CD14-positive monocyte (primary cell): ENCODE data around the gene KRT73. TPM values are rescaled to one million over a fixed set of nuclear protein-coding genes. Genes with fewer than 3 reads are reported as not detected.

Source experiments
- DNase-seq, 3 donors: peaks; one replicate each; pipeline ENCODE4 v3.0.0-alpha.2; 2011 to 2022
- H2AFZ ChIP-seq: 2 replicates; pipeline ENCODE4 v1.6.0; 2012; ENCODE audit warnings: mild to moderate bottlenecking, low read depth, low read length, inconsistent platforms; ENCODE audit not compliant: insufficient read depth, poor library complexity, severe bottlenecking
- H3K27ac ChIP-seq, 2 donors: 1 replicate in 1 of 2; 2 replicates in 1 of 2; pipeline ENCODE4 v1.5.1; 2012 to 2013; ENCODE audit warnings: low read length in 2 of 2, control low read depth in 1 of 2, inconsistent platforms in 1 of 2, low read depth in 1 of 2, mild to moderate bottlenecking in 1 of 2
- H3K27me3 ChIP-seq, 2 donors: one replicate each; pipeline versions ENCODE4 v1.6.0 to v1.6.1; 2011 to 2013; ENCODE audit warnings: low read length in 2 of 2; ENCODE audit not compliant: control insufficient read depth in 2 of 2, insufficient read depth in 2 of 2
- H3K36me3 ChIP-seq, 2 donors: replicated peaks in 1 of 2; 1 replicate in 1 of 2; 2 replicates in 1 of 2; pipeline versions ENCODE4 v1.5.1 to v1.6.1; 2012 to 2013; ENCODE audit warnings: low read length in 2 of 2, control low read depth in 1 of 2, inconsistent platforms in 1 of 2, mild to moderate bottlenecking in 1 of 2; ENCODE audit not compliant: insufficient read depth in 2 of 2, control insufficient read depth in 1 of 2
- H3K4me1 ChIP-seq, 2 donors: 1 replicate in 1 of 2; 2 replicates in 1 of 2; pipeline versions ENCODE4 v1.5.1 to v1.6.1; 2012 to 2013; ENCODE audit warnings: low read length in 2 of 2, control low read depth in 1 of 2, inconsistent platforms in 1 of 2, mild to moderate bottlenecking in 1 of 2, moderate library complexity in 1 of 2; ENCODE audit not compliant: insufficient read depth in 2 of 2, control insufficient read depth in 1 of 2
- H3K4me2 ChIP-seq: replicated peaks from 2 replicates; pipeline ENCODE3; 2012; ENCODE audit warnings: low read length, moderate library complexity, mild to moderate bottlenecking; ENCODE audit not compliant: poor library complexity, severe bottlenecking; ENCODE audit errors: extremely low read depth
- H3K4me3 ChIP-seq, 3 experiments: fragments of 200-600 bp in 1 of 3; sonication (generic) in 1 of 3; replicated peaks in 1 of 3; 1 replicate in 2 of 3; 2 replicates in 1 of 3; pipeline ENCODE4 v1.5.1; 2011 to 2013; ENCODE audit warnings: low read length in 3 of 3, mild to moderate bottlenecking in 3 of 3, control low read depth in 2 of 3, low read depth in 2 of 3, inconsistent platforms in 1 of 3, moderate library complexity in 1 of 3
- H3K79me2 ChIP-seq: 2 replicates; pipeline ENCODE4 v1.6.0; 2012; ENCODE audit warnings: mild to moderate bottlenecking, control low read depth, inconsistent platforms, low read length, moderate library complexity; ENCODE audit not compliant: insufficient read depth
- H3K9ac ChIP-seq: 2 replicates; pipeline ENCODE4 v1.6.0; 2017; ENCODE audit warnings: low read length, mild to moderate bottlenecking; ENCODE audit not compliant: insufficient read depth, poor library complexity, severe bottlenecking
- H3K9me3 ChIP-seq, 2 donors: replicated peaks in 1 of 2; 1 replicate in 1 of 2; 2 replicates in 1 of 2; pipeline versions ENCODE4 v1.5.1 to v1.6.1; 2012 to 2013; ENCODE audit warnings: low read length in 2 of 2, control low read depth in 1 of 2; ENCODE audit not compliant: control insufficient read depth in 1 of 2, insufficient read depth in 1 of 2
- H4K20me1 ChIP-seq: 2 replicates; pipeline ENCODE4 v1.6.0; 2012; ENCODE audit warnings: mild to moderate bottlenecking, low read length, control low read depth, moderate library complexity; ENCODE audit not compliant: insufficient read depth
- H3K27ac Mint-ChIP-seq, 7 donors: one replicate each; pipeline ENCODE4 v1.8.0; 2020; ENCODE audit warnings: mild to moderate bottlenecking in 7 of 7, mixed read lengths in 7 of 7, moderate library complexity in 6 of 7, inconsistent platforms in 2 of 7
- H3K27me3 Mint-ChIP-seq, 3 donors: one replicate each; pipeline ENCODE4 v1.8.0; 2021 to 2022; ENCODE audit warnings: low read depth in 3 of 3, mild to moderate bottlenecking in 3 of 3, mixed read lengths in 3 of 3, moderate library complexity in 3 of 3, inconsistent platforms in 1 of 3
- H3K36me3 Mint-ChIP-seq, 2 donors: one replicate each; pipeline ENCODE4 v1.8.0; 2020; ENCODE audit warnings: mixed read lengths in 2 of 2, inconsistent platforms in 1 of 2, mild to moderate bottlenecking in 1 of 2
- H3K4me1 Mint-ChIP-seq: one replicate; pipeline ENCODE4 v1.8.0; 2020; ENCODE audit warnings: mild to moderate bottlenecking, mixed read lengths
- H3K4me3 Mint-ChIP-seq, 2 donors: one replicate each; pipeline ENCODE4 v1.8.0; 2020; ENCODE audit warnings: mild to moderate bottlenecking in 2 of 2, mixed read lengths in 2 of 2, moderate library complexity in 1 of 2
- H3K9me3 Mint-ChIP-seq, 7 donors: one replicate each; pipeline ENCODE4 v1.8.0; 2020 to 2022; ENCODE audit warnings: mixed read lengths in 7 of 7, mild to moderate bottlenecking in 6 of 7, moderate library complexity in 6 of 7, inconsistent platforms in 2 of 7
- WGBS: methylation state at CpG from one replicate; pipeline ENCODE4 v1.1.5; 2013; ENCODE audit warnings: missing lambda C conversion rate; ENCODE audit not compliant: insufficient coverage; 5-methylcytosine and 5-hydroxymethylcytosine counted together
- intact Hi-C, 2 donors: fragments of 100-400 bp; cut with micrococcal nuclease; formaldehyde crosslinking; loops; one replicate each; pipeline versions ENCODE4 v1.15.0 to v1.15.1; 2023
- polyA plus RNA-seq, 3 donors: library from polyadenylated mRNA; depleted of rRNA in 1 of 3; unstranded in 2 of 3; stranded (reverse) in 1 of 3; fragments of 300-500 nt in 2 of 3; fragments of >200 nt in 1 of 3; fragmentation: Illumina TruSeq in 2 of 3; gene quantifications; 1 replicate in 2 of 3; 2 replicates in 1 of 3; pipeline ENCODE4 v1.2.3, GENCODE V29; 2012 to 2021
- TF ChIP-seq, protein P1 (sequence below): fragments of 200-600 bp; IDR thresholded peaks from one replicate; pipeline ENCODE4 v1.8.0; 2022; ENCODE audit warnings: antibody characterized with exemption, mild to moderate bottlenecking

The KRT73 gene
- polyA plus RNA-seq, 3 donors: not detected

DNA sequence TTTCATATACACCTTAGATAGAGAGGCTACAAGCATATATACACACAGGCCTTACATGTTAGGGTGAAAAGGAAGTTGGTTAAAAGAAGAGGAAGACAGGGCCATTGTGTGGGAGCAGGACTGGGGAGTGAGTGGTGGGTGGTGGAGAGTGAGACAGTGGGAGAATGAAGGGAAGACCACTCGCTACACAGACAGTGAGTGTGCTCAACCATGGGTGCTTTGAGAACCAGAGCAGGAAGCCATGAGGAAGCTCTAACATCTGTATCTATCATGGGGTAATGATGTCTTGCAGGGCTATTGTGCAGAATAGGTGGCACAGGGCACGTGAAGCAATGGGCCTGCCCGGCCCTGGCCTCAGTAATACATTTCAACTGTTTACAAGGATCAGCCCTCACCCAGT, 33.3 kb downstream of the KRT73 start:
- Mint-ChIP-seq H3K27ac (no peak overlapping the region), H3K36me3 (no peaks in the 10 kb centered on the region), H3K4me3 (no peak overlapping the region), H3K27me3 (peaks cover 0 to 5% (median 4%) of the 10 kb centered on the region in 3 donors), H3K9me3 (no peaks in the 10 kb centered on the region), H3K4me1 (no peaks in the 10 kb centered on the region)
- Histone ChIP-seq H3K9ac (no peak overlapping the region), H3K27ac (no peak overlapping the region), H3K4me3 (no peak overlapping the region), H3K79me2 (no peaks in the 10 kb centered on the region), H3K9me3 (no peaks in the 10 kb centered on the region), H3K4me2 (no peak overlapping the region), H2AFZ (no peak overlapping the region), H4K20me1 (no peaks in the 10 kb centered on the region), H3K4me1 (no peaks in the 10 kb centered on the region), H3K36me3 (no peaks in the 10 kb centered on the region), H3K27me3 (no peaks in the 10 kb centered on the region)
- intact Hi-C loops: no loop called here
- WGBS: 82% methylated on average over 1 of the region's 3 CpGs
- TF ChIP-seq, protein P1, sequence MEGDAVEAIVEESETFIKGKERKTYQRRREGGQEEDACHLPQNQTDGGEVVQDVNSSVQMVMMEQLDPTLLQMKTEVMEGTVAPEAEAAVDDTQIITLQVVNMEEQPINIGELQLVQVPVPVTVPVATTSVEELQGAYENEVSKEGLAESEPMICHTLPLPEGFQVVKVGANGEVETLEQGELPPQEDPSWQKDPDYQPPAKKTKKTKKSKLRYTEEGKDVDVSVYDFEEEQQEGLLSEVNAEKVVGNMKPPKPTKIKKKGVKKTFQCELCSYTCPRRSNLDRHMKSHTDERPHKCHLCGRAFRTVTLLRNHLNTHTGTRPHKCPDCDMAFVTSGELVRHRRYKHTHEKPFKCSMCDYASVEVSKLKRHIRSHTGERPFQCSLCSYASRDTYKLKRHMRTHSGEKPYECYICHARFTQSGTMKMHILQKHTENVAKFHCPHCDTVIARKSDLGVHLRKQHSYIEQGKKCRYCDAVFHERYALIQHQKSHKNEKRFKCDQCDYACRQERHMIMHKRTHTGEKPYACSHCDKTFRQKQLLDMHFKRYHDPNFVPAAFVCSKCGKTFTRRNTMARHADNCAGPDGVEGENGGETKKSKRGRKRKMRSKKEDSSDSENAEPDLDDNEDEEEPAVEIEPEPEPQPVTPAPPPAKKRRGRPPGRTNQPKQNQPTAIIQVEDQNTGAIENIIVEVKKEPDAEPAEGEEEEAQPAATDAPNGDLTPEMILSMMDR: no peak
- no peak for DNase-seq

DNA sequence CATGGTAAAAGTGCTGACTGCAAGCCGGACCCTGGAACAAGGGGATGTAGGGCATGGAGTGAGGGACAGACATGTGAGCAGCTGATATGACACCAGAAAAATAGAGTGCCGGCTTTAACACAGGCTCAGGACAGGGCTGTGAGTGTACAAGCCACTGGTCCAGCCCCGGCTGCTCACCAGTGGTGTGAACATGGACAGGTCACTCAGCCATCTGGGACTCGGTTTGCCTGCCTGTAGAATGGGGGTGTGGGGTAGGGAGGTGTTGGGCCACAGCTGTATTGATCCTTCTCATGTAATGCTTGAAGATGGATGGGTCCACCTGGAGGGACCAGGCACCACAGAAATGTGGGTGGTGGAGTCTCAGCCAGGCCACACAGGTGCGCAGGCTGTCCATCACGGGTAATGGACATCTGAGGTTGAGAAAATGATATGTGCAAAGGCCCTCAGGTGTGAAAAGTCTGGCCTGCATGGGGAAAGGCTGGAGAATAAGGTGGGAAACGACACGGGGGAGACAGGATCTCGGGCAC, 34.1 kb downstream of the KRT73 start:
- TF ChIP-seq, protein P1: no peak
- no peak overlapping the region for H3K9ac ChIP-seq
- H3K9me3 Mint-ChIP-seq: no peaks in the 10 kb centered on the region
- intact Hi-C loops: loop anchor here in 1 of 2 donors (5.0 kb wide), 1 partner anchor 293 kb away; no protein-coding TSS in a partner anchor
- no peaks in the 10 kb centered on the region for H3K36me3 ChIP-seq
- H3K9me3 ChIP-seq: no peaks in the 10 kb centered on the region
- WGBS: 98% methylated on average over 9 of the region's 9 CpGs
- DNase-seq: no peak
- no peaks in the 10 kb centered on the region for H3K79me2 ChIP-seq
- H3K27ac Mint-ChIP-seq: no peak overlapping the region
- H3K4me2 ChIP-seq: no peak overlapping the region
- H3K4me3 ChIP-seq: no peak overlapping the region
- no peaks in the 10 kb centered on the region for H3K36me3 Mint-ChIP-seq
- no peaks in the 10 kb centered on the region for H3K4me1 ChIP-seq
- no peak overlapping the region for H2AFZ ChIP-seq
- H4K20me1 ChIP-seq: no peaks in the 10 kb centered on the region
- H3K4me3 Mint-ChIP-seq: no peak overlapping the region
- H3K27me3 Mint-ChIP-seq: peaks cover 2 to 6% (median 4%) of the 10 kb centered on the region in 3 donors
- no peaks in the 10 kb centered on the region for H3K27me3 ChIP-seq
- no peak overlapping the region for H3K27ac ChIP-seq
- no peaks in the 10 kb centered on the region for H3K4me1 Mint-ChIP-seq
